HepG2 (cell line): ENCODE results near the gene TARBP2. TPM values are rescaled to one million over a fixed set of nuclear protein-coding genes. Genes with fewer than 3 reads are reported as not detected.

ENCODE experiments used
- ADNP ChIP-seq: sonication (generic); formaldehyde crosslinking; IDR thresholded peaks from 2 replicates; pipeline ENCODE4 v1.4.0; 2020; ENCODE audit warnings: missing genetic modification reagents
- AGO2 ChIP-seq: fragments of 200-400 bp; formaldehyde crosslinking; optimal IDR thresholded peaks from 2 replicates; pipeline ENCODE3; 2017; ENCODE audit warnings: mild to moderate bottlenecking, low read depth, low read length, moderate library complexity
- ASH2L ChIP-seq: fragments of 300-600, 200-600 bp; sonication (generic); IDR thresholded peaks from 2 replicates; pipeline ENCODE4 v1.7.0; 2017; ENCODE audit warnings: low read depth, mild to moderate bottlenecking, moderate library complexity, mixed read lengths, low read length; ENCODE audit not compliant: insufficient read length
- ATF1 ChIP-seq: IDR thresholded peaks from 2 replicates; pipeline ENCODE4 v1.6.1; 2016; ENCODE audit warnings: mild to moderate bottlenecking, control low read depth
- ATF7 ChIP-seq, 2 experiments: fragments of 450-650 bp in 1 of 2; sonication (generic) in 1 of 2; formaldehyde crosslinking in 1 of 2; IDR thresholded peaks; 2 replicates each; pipeline versions ENCODE4 v1.4.0 to v1.6.1; 2016 to 2020; ENCODE audit warnings: antibody characterized with exemption in 1 of 2, mild to moderate bottlenecking in 1 of 2, missing genetic modification reagents in 1 of 2
- FOSL1 ChIP-seq: sonication (generic); formaldehyde crosslinking; IDR thresholded peaks from 2 replicates; pipeline ENCODE4 v1.9.0; 2021; ENCODE audit warnings: missing genetic modification reagents, borderline replicate concordance
- FOXC1 ChIP-seq: sonication (generic); formaldehyde crosslinking; IDR thresholded peaks from 2 replicates; pipeline ENCODE4 v1.8.0; 2022; ENCODE audit warnings: mild to moderate bottlenecking, missing genetic modification reagents, borderline replicate concordance
- FOXJ3 ChIP-seq: sonication (generic); formaldehyde crosslinking; IDR thresholded peaks from 2 replicates; pipeline ENCODE4 v1.4.0; 2020; ENCODE audit warnings: missing genetic modification reagents, mild to moderate bottlenecking, borderline replicate concordance
- MBNL3 ChIP-seq: fragments of 250-450 bp; sonication (Bioruptor Pico); conservative IDR thresholded peaks from 2 replicates; pipeline ENCODE4 v1.8.0; 2022; ENCODE audit warnings: mild to moderate bottlenecking, inconsistent platforms
- NFATC3 ChIP-seq: sonication (generic); formaldehyde crosslinking; IDR thresholded peaks from 2 replicates; pipeline ENCODE4 v1.5.1; 2020; ENCODE audit warnings: mild to moderate bottlenecking, missing genetic modification reagents
- RAD21 ChIP-seq: fragments of 450-650 bp; formaldehyde crosslinking; IDR thresholded peaks from 2 replicates; pipeline ENCODE4 v1.5.0; 2020; ENCODE audit warnings: mild to moderate bottlenecking
- RBAK ChIP-seq: sonication (generic); formaldehyde crosslinking; IDR thresholded peaks from 2 replicates; pipeline ENCODE4 v1.5.1; 2020; ENCODE audit warnings: mild to moderate bottlenecking, missing genetic modification reagents
- RFXAP ChIP-seq: sonication (generic); formaldehyde crosslinking; IDR thresholded peaks from 2 replicates; pipeline ENCODE4 v1.4.0; 2020; ENCODE audit warnings: missing genetic modification reagents, borderline replicate concordance
- ZNF136 ChIP-seq: sonication (generic); formaldehyde crosslinking; IDR thresholded peaks from 2 replicates; pipeline ENCODE4 v1.8.1; 2022; ENCODE audit warnings: low read depth, mild to moderate bottlenecking, moderate library complexity, missing genetic modification reagents
- ZNF282 ChIP-seq: fragments of 450-650 bp; IDR thresholded peaks from 2 replicates; pipeline ENCODE4 v1.6.1; 2018; ENCODE audit not compliant: partially characterized antibody
- ZNF468 ChIP-seq: sonication (generic); formaldehyde crosslinking; IDR thresholded peaks from 2 replicates; pipeline ENCODE4 v1.8.0; 2022; ENCODE audit warnings: mild to moderate bottlenecking, moderate library complexity, missing genetic modification reagents
- ZNF614 ChIP-seq: IDR thresholded peaks from 2 replicates; pipeline ENCODE4 v1.6.1; 2018; ENCODE audit warnings: missing biosample characterization, missing genetic modification reagents, inconsistent platforms, borderline replicate concordance
- ZNF777 ChIP-seq: sonication (generic); formaldehyde crosslinking; IDR thresholded peaks from 2 replicates; pipeline ENCODE4 v1.4.0; 2020; ENCODE audit warnings: missing genetic modification reagents
- polyA plus RNA-seq, 8 experiments: library from polyadenylated mRNA; depleted of rRNA in 3 of 8; stranded (reverse) in 7 of 8; unstranded in 1 of 8; fragments of >200 nt; fragmentation: Illumina TruSeq in 4 of 8; extraction: Trizol in 4 of 8; gene quantifications; 2 replicates each; pipeline versions ENCODE4 v1.2.1 to v1.2.3, GENCODE V29; 2011 to 2016; ENCODE audit warnings: low read depth in 4 of 8, missing spikeins in 1 of 8, mixed read lengths in 1 of 8; ENCODE audit not compliant: insufficient read depth in 1 of 8
- total RNA-seq, 5 experiments: library from RNA; depleted of rRNA; stranded (reverse); fragments of >200 nt; fragmentation: Illumina TruSeq; extraction: Trizol; gene quantifications; 2 replicates each; pipeline ENCODE4 v1.2.3, GENCODE V29; 2016; ENCODE audit warnings: low read depth in 1 of 5
- TF ChIP-seq, protein P1 (sequence below): sonication (generic); formaldehyde crosslinking; IDR thresholded peaks from 2 replicates; pipeline ENCODE4 v1.4.0; 2020; ENCODE audit warnings: mild to moderate bottlenecking, missing genetic modification reagents
- TF ChIP-seq, protein P2 (sequence below): sonication (generic); formaldehyde crosslinking; IDR thresholded peaks from 2 replicates; pipeline ENCODE4 v1.8.1; 2023; ENCODE audit warnings: missing genetic modification reagents, mild to moderate bottlenecking, borderline replicate concordance
- TF ChIP-seq, protein P3 (sequence below): fragments of 450-650 bp; IDR thresholded peaks from 2 replicates; pipeline ENCODE4 v1.6.1; 2017

Gene TARBP2
- total and polyA plus RNA-seq, 2 of the 13 experiments (the other 11 are each of a cell fraction or from before 2014, with no cell fraction given): 47.0 to 55.5 TPM

DNA sequence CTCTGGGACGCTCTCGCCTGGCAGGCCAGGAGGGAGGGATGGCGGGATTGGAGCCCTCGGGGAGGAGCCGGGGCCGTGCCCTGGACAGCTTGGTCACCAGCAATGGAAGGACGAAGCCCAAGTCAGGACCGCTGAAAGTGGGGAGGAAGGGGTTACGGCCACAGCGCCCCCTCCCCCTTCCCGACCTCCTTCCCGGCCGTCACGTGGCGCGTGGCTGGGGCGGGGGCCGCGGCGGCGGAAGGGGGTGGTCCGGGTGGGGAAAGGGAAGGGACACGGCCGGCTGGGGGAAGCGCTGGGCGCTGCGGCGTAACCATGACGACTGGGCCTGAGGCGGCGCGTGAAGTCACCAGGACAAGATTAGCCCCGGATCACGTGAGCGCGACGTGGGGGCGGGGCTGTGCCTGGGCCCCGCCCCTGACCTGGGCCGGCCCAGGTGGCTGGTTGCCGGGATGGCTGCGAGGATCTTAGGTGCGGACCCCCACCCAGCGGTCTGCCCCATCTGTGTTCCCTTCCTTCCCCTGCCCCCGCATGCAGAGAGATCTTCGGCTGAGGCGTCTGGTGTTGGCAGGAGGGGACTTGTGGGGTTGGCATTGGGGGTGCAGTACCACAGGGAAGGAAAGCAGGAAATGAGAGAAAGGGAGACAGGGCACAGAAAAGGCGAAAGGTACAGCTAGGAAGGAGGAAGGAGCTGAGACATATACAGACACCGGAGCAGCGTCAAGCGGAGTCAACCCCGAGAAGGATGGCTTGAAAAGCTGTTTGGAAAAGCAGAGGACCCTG lies 8.1 kb upstream of the TARBP2 start (continued):
- TF ChIP-seq, protein P1, sequence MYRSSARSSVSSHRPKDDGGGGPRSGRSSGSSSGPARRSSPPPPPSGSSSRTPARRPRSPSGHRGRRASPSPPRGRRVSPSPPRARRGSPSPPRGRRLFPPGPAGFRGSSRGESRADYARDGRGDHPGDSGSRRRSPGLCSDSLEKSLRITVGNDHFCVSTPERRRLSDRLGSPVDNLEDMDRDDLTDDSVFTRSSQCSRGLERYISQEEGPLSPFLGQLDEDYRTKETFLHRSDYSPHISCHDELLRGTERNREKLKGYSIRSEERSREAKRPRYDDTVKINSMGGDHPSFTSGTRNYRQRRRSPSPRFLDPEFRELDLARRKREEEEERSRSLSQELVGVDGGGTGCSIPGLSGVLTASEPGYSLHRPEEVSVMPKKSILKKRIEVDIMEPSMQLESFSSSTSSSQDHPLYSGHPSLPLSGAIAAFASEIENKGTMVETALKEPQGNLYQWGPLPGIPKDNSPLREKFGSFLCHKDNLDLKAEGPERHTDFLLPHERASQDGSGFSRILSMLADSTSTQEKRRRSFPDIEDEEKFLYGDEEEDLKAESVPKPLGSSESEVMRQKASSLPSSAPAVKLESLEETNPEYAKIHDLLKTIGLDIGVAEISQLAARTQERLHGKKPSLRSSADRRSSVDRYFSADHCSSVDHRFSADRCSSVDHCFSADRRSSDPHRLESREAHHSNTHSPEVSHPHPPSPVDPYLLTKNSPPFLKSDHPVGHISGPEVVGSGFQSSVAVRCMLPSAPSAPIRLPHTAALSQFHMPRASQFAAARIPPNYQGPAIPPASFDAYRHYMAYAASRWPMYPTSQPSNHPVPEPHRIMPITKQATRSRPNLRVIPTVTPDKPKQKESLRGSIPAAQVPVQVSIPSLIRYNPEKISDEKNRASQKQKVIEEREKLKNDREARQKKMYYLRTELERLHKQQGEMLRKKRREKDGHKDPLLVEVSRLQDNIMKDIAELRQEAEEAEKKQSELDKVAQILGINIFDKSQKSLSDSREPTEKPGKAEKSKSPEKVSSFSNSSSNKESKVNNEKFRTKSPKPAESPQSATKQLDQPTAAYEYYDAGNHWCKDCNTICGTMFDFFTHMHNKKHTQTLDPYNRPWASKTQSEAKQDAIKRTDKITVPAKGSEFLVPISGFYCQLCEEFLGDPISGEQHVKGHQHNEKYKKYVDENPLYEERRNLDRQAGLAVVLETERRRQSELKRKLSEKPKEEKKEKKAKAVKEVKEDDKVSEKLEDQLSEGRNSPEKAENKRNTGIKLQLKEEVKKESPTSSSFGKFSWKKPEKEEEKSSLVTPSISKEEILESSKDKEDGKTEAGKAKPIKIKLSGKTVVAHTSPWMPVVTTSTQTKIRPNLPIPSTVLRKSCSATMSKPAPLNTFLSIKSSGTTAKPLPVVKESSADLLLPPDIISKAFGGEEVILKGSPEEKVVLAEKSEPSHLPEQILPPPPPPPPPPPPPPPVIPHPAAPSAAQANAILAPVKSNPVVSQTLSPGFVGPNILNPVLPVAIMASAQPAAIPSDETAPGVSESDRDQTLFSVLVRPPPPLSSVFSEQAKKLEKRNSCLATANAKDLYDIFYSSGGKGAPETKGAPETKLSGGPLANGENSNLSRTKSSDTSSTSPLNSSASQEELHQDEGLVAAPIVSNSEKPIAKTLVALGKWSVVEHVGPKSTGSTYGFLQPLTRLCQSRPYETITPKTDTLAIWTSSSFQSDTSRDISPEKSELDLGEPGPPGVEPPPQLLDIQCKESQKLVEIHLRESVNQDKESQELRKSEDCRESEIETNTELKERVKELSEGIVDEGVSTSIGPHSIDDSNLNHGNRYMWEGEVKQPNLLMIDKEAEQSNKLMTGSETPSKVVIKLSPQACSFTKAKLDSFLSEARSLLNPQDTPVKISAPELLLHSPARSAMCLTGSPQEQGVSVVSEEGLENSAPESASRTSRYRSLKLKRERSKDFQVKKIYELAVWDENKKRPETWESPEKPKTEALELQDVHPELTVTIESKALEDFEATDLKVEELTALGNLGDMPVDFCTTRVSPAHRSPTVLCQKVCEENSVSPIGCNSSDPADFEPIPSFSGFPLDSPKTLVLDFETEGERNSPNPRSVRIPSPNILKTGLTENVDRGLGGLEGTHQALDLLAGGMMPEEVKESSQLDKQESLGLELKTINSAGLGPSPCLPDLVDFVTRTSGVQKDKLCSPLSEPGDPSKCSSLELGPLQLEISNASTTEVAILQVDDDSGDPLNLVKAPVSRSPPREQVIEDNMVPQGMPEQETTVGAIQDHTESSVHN: no peak; the same call in 1 of the 2 replicates
- TF ChIP-seq NFATC3 (CRISPR knock-in tag): no peak; the same call in 1 of the 2 replicates
- no peak for TF ChIP-seq ATF7 (IDR thresholded peaks at IDR 0.05)
- no peak for TF ChIP-seq ATF7 (CRISPR knock-in tag; IDR thresholded peaks at IDR 0.05)
- no peak for TF ChIP-seq ZNF282
- no peak for TF ChIP-seq FOSL1 (CRISPR knock-in tag)
- no peak for TF ChIP-seq MBNL3
- TF ChIP-seq ZNF777 (CRISPR knock-in tag): 0 out of 2 replicates have a peak, but pooled peaks have one; percentile 15
- no peak for TF ChIP-seq ATF1 (CRISPR knock-in tag)
- no peak for TF ChIP-seq ADNP (CRISPR knock-in tag)
- no peak for TF ChIP-seq ZNF468 (CRISPR knock-in tag)
- TF ChIP-seq, protein P2, sequence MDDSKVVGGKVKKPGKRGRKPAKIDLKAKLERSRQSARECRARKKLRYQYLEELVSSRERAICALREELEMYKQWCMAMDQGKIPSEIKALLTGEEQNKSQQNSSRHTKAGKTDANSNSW: no peak
- TF ChIP-seq ASH2L: peak; percentile 19
- no peak for TF ChIP-seq RAD21 (CRISPR knock-in tag)
- TF ChIP-seq ZNF614: no peak
- 0 out of 2 replicates have a peak, but pooled peaks have one; percentile 65 for TF ChIP-seq FOXC1
- no peak for TF ChIP-seq RBAK
- TF ChIP-seq RFXAP (CRISPR knock-in tag): no peak; the same call in 1 of the 2 replicates
- no peak for TF ChIP-seq FOXJ3 (CRISPR knock-in tag)
- TF ChIP-seq ZNF136 (CRISPR knock-in tag): no peak
- TF ChIP-seq, protein P3, sequence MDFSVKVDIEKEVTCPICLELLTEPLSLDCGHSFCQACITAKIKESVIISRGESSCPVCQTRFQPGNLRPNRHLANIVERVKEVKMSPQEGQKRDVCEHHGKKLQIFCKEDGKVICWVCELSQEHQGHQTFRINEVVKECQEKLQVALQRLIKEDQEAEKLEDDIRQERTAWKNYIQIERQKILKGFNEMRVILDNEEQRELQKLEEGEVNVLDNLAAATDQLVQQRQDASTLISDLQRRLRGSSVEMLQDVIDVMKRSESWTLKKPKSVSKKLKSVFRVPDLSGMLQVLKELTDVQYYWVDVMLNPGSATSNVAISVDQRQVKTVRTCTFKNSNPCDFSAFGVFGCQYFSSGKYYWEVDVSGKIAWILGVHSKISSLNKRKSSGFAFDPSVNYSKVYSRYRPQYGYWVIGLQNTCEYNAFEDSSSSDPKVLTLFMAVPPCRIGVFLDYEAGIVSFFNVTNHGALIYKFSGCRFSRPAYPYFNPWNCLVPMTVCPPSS: no peak
- TF ChIP-seq AGO2: no peak
